GM12801 (cell line): ENCODE measurements around the gene MRTFA.

Experiments used
- TF ChIP-seq, protein P1 (sequence below): IDR thresholded peaks from one replicate; pipeline ENCODE4 v1.5.1; 2011; ENCODE audit warnings: control low read depth; ENCODE audit not compliant: insufficient read length; ENCODE audit errors: extremely low read depth

MRTFA gene

GRCh38 chr22:40419718-40420117 is 216.8 kb downstream of the MRTFA start:
- TF ChIP-seq, protein P1, sequence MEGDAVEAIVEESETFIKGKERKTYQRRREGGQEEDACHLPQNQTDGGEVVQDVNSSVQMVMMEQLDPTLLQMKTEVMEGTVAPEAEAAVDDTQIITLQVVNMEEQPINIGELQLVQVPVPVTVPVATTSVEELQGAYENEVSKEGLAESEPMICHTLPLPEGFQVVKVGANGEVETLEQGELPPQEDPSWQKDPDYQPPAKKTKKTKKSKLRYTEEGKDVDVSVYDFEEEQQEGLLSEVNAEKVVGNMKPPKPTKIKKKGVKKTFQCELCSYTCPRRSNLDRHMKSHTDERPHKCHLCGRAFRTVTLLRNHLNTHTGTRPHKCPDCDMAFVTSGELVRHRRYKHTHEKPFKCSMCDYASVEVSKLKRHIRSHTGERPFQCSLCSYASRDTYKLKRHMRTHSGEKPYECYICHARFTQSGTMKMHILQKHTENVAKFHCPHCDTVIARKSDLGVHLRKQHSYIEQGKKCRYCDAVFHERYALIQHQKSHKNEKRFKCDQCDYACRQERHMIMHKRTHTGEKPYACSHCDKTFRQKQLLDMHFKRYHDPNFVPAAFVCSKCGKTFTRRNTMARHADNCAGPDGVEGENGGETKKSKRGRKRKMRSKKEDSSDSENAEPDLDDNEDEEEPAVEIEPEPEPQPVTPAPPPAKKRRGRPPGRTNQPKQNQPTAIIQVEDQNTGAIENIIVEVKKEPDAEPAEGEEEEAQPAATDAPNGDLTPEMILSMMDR = no peak

DNA sequence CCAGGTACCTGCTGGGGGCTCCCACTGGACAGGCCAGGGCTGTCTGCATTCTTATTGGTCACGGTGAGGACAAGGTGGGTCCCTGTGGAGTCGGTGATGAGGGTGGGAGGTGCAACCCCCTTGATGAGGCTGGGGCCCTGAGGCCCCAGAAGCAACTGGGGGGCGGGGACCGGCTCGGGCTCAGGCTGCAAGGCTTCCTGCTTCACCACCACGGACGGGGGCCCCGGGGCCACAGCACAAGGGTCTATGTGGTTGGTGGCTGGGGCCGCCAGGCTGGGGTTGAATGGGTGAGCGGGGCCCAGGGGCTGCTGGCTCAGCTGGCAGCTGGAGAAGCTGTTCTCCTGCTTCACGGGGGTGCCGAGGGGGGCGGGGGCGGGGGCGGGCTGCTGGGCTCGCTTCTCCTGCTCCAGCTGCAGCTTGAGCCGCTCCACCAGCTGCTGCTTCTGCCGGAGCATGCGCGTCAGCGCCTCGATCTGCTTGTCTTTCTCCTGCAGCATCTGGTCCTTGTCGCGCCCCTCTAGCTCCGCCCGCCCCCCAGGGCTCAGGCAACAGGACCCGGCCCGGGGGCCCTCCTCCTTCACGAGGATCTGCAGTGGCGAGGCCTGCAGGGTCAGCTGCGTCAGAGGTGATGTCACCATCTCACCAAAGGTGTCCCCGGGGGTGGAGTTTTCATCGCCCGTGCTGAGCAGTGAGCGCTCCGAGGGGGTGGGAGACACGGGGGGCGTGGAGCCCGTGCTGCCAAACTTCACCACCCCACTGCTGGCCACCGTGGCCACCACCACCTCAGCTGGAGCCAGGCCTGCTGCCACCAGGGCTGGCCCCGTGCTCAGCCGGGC is 217.9 kb downstream of the MRTFA start:
- TF ChIP-seq, protein P1 = no peak

- TF ChIP-seq, protein P1 = no peak
Measured at GRCh38 chr22:40417881-40418280, 218.6 kb downstream of the MRTFA start.

DNA sequence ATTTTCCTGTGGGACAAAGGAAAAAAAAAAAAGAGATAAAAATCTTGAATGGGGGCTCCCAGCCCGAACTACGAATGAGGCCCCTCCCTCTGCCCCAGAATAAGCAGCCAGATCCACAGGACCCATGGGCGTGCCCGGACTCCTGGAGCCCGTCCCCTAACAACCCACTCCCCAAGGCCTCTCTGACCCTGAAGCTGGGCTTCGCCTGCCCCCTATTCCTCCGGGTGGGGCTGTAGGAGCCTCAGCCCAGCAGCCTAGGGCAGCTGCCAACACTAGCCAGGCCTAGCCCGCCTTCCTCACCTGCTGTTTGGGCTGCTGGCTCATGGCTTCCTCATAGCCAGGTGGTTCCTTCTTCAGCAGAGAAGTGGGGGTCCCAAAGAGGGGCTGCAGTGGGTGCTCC is 219.5 kb downstream of the MRTFA start:
- TF ChIP-seq, protein P1 = no peak

GRCh38 chr22:40416636-40417035 is 219.9 kb downstream of the MRTFA start:
- TF ChIP-seq, protein P1 = no peak

- TF ChIP-seq, protein P1 = no peak
Measured at GRCh38 chr22:40416267-40416570, 220.3 kb downstream of the MRTFA start.

DNA sequence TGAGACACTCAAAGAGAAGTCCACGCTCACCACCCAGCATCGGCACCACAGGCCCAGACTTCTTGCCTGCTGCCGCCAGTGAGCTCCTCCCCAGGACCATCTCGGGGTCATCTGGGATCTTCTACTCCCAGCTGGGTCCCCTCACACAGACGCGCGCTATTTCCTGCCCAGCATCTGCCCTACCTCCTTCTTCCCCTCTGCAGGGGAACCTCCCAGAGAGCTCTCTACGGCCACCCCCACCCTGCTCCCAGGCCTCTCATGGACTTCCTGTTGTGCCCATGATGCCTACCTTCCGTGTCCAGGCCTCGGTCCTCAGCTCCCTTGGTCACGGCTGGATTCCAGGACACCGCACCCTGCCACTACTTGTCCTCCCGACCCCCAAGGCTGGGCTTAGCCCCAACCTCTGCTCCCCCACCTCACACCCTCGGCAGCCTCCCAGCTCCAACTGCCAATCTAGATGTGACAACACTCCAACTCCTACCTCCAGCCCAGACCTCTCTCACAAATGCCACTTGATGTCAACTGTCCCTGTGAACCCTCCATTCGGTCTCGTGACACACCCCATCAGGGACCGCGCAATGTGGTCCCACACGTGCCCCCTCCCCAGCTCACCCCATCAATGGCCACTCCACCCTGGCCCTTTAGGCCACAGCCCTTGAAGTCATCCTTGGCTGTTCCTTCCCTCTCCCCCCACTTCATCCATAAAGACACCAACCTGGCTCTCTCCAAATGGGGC is 220.8 kb downstream of the MRTFA start:
- TF ChIP-seq, protein P1 = no peak
